ENCODE data around the gene CORO2A. TPM values are rescaled to one million over a fixed set of nuclear protein-coding genes. Genes with fewer than 3 reads are reported as not detected.

CORO2A gene
- total RNA-seq, 1 experiment from 2014 or later, result 19.8 TPM

DNA sequence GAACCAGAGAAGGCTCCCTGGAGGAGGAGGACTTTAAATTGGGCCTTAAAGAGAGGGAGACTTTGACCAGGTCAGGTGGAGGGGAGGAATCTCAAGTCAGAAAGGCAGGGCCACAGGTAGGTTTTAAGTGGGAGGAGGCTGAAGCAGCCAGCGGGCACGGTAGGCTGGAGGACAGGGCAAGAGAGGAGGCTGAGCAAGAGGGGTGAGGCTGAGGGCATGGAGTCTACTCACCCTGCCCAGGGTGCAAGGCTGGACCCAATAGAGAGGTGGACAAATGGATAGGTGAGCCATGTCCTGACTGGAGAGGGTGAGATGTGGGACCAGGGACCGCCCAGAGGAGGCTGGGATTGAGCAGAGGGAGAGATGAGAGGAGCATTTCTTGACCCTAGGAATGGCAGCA lies 47.8 kb downstream of the CORO2A start:
- no peak for DNase-seq
- Histone ChIP-seq H4K20me1 (ENCODE audit: insufficient read depth) (no peaks in the 10 kb centered on the region), H3K36me3 (ENCODE audit: low read depth) (no peaks in the 10 kb centered on the region), H3K9me3 (ENCODE audit: insufficient read depth, low read depth) (no peaks in the 10 kb centered on the region), H3K9me2 (ENCODE audit: insufficient read depth) (no peaks in the 10 kb centered on the region), H3K4me3 (no peak overlapping the region), H3K4me1 (replicated peaks; ENCODE audit: insufficient read depth) (peaks cover 76% of the 10 kb centered on the region), H3K79me2 (ENCODE audit: low read depth) (no peaks in the 10 kb centered on the region), H3F3A (ENCODE audit: insufficient read depth, low read depth) (peaks cover 43% of the 10 kb centered on the region), H3K27ac (peak overlapping the region; percentile 91; the same call in 1 of the 2 replicates), H3K27me3 (ENCODE audit: insufficient read depth, low read depth) (no peaks in the 10 kb centered on the region), H3K4me2 (no peak overlapping the region), H2AFZ (no peak overlapping the region)
- intact Hi-C loops (cut with micrococcal nuclease; ENCODE audit: unreplicated experiment), result no loop called here
- POLR2A ChIA-PET (ENCODE audit: unreplicated experiment), result no interaction called here
- CTCF ChIA-PET, result no interaction called here
- no TSS peak for BruUV-seq (replicated peaks)
- TF ChIP-seq, protein P1, sequence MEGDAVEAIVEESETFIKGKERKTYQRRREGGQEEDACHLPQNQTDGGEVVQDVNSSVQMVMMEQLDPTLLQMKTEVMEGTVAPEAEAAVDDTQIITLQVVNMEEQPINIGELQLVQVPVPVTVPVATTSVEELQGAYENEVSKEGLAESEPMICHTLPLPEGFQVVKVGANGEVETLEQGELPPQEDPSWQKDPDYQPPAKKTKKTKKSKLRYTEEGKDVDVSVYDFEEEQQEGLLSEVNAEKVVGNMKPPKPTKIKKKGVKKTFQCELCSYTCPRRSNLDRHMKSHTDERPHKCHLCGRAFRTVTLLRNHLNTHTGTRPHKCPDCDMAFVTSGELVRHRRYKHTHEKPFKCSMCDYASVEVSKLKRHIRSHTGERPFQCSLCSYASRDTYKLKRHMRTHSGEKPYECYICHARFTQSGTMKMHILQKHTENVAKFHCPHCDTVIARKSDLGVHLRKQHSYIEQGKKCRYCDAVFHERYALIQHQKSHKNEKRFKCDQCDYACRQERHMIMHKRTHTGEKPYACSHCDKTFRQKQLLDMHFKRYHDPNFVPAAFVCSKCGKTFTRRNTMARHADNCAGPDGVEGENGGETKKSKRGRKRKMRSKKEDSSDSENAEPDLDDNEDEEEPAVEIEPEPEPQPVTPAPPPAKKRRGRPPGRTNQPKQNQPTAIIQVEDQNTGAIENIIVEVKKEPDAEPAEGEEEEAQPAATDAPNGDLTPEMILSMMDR (conservative IDR thresholded peaks at IDR 0.05), result no peak

- TF ChIP-seq, protein P1 (conservative IDR thresholded peaks at IDR 0.05), result no peak
- TF ChIP-seq EZH2 (IDR thresholded peaks at IDR 0.05; ENCODE audit: low read depth), result no peak
- ChIA-PET POLR2A (ENCODE audit: unreplicated experiment) (no interaction called here), CTCF (no interaction called here)
- H2AFZ ChIP-seq, result no peak overlapping the region
- no peaks in the 10 kb centered on the region for H3K9me2 ChIP-seq (ENCODE audit: insufficient read depth)
- intact Hi-C loops (cut with micrococcal nuclease; ENCODE audit: unreplicated experiment), result no loop called here
- H3K4me2 ChIP-seq, result no peak overlapping the region
- no peaks in the 10 kb centered on the region for H3K36me3 ChIP-seq (ENCODE audit: low read depth)
- H3K79me2 ChIP-seq (ENCODE audit: low read depth), result no peaks in the 10 kb centered on the region
- peaks cover 71% of the 10 kb centered on the region for H3K4me1 ChIP-seq (replicated peaks; ENCODE audit: insufficient read depth)
- BruUV-seq (replicated peaks), result no TSS peak
- H3F3A ChIP-seq (ENCODE audit: insufficient read depth, low read depth), result peaks cover 43% of the 10 kb centered on the region
- no peak for DNase-seq
- H3K27ac ChIP-seq, result no peak overlapping the region
- no peaks in the 10 kb centered on the region for H4K20me1 ChIP-seq (ENCODE audit: insufficient read depth)
- H3K27me3 ChIP-seq (ENCODE audit: insufficient read depth, low read depth), result no peaks in the 10 kb centered on the region
- no peak overlapping the region for H3K4me3 ChIP-seq
- no peaks in the 10 kb centered on the region for H3K9me3 ChIP-seq (ENCODE audit: insufficient read depth, low read depth)
These were observed 48.4 kb downstream of the CORO2A start for GRCh38 chr9:98144076-98144475.

- TF ChIP-seq EZH2 (IDR thresholded peaks at IDR 0.05; ENCODE audit: low read depth), result no peak
- TF ChIP-seq, protein P1 (conservative IDR thresholded peaks at IDR 0.05), result no peak
- Histone ChIP-seq H2AFZ (no peak overlapping the region), H3K79me2 (ENCODE audit: low read depth) (no peaks in the 10 kb centered on the region), H3K27me3 (ENCODE audit: insufficient read depth, low read depth) (no peaks in the 10 kb centered on the region), H3K4me1 (replicated peaks; ENCODE audit: insufficient read depth) (peaks cover 60% of the 10 kb centered on the region), H4K20me1 (ENCODE audit: insufficient read depth) (no peaks in the 10 kb centered on the region), H3K4me3 (no peak overlapping the region), H3K9me3 (ENCODE audit: insufficient read depth, low read depth) (no peaks in the 10 kb centered on the region), H3K4me2 (peak overlapping the region; percentile 27; the same call in 1 of the 2 replicates), H3K9me2 (ENCODE audit: insufficient read depth) (no peaks in the 10 kb centered on the region), H3K27ac (peak overlapping the region; percentile 47; the same call in 1 of the 2 replicates), H3F3A (ENCODE audit: insufficient read depth, low read depth) (peaks cover 42% of the 10 kb centered on the region), H3K36me3 (ENCODE audit: low read depth) (no peaks in the 10 kb centered on the region)
- ChIA-PET POLR2A (ENCODE audit: unreplicated experiment) (interaction anchor here (0.5 kb wide), 1 partner anchor 51 kb away, joined by 4 read pairs; no protein-coding TSS in a partner anchor), CTCF (no interaction called here)
- no peak for DNase-seq
- no TSS peak for BruUV-seq (replicated peaks)
- intact Hi-C loops (cut with micrococcal nuclease; ENCODE audit: unreplicated experiment), result loop anchor here (1.0 to 2.0 kb wide), 2 partner anchors 24 to 49 kb away; partner anchors contain the start of genes CORO2A and TRIM14
These were observed 49.4 kb downstream of the CORO2A start for GRCh38 chr9:98142925-98143481.
